PFSK-1 (cell line): Measurements from ENCODE around the gene NAV2.

ENCODE experiments used
- FOXP2 ChIP-seq: optimal IDR thresholded peaks from 2 replicates; pipeline ENCODE3; 2011; ENCODE audit warnings: borderline replicate concordance, control low read depth, inconsistent platforms; ENCODE audit not compliant: insufficient read depth; ENCODE audit errors: extremely low read length, extremely low read depth
- POLR2AphosphoS5 ChIP-seq: IDR thresholded peaks from 2 replicates; pipeline ENCODE4 v1.6.1; 2012; ENCODE audit warnings: low read depth, mild to moderate bottlenecking, control low read depth, low read length, moderate library complexity
- SIN3A ChIP-seq: IDR thresholded peaks from 2 replicates; pipeline ENCODE4 v1.6.1; 2012; ENCODE audit warnings: mild to moderate bottlenecking, low read length, moderate library complexity, borderline replicate concordance; ENCODE audit not compliant: insufficient read depth
- TAF1 ChIP-seq: IDR thresholded peaks from 2 replicates; pipeline ENCODE4 v1.6.1; 2012; ENCODE audit warnings: low read length, control low read depth, borderline replicate concordance; ENCODE audit not compliant: insufficient read depth
- TF ChIP-seq, protein P1 (sequence below), 2 experiments: IDR thresholded peaks; 2 replicates each; pipeline versions ENCODE4 v1.6.1 to v1.8.0; 2011 to 2012; ENCODE audit warnings: low read depth in 2 of 2, low read length in 2 of 2, control low read depth in 1 of 2, inconsistent platforms in 1 of 2, mild to moderate bottlenecking in 1 of 2, moderate library complexity in 1 of 2; ENCODE audit not compliant: insufficient read depth in 1 of 2

Gene NAV2

DNA sequence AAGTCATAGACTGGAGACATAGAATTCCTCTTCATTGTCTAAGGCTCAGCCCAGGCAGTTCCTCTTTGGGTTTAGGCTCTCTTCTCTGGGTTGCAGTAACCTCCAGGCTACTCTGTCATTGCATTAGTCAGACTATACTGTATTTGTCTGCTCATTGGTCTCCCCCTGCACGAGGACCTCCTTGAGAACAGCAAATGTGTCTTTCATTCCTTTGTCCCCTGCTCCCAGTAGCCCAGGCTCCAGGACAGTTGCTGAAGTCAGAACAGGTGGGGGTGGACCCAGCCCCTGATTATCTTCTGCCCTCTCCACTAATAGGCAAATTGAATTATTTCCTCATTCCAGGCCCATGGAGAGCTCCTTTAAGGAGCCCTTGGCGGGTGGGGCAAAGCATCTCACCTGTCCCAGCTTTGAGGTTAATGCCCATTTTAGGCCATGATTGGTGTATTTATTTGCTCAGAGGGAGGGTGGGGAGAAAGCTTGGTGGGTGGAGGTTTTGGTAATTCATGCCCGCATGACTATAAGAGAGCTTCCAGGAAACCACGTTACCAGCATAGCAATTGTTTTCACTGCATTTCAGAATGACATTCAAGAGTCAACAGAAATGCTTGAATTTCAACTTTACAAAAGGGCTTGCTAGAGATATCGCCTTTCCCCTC is 40.9 kb downstream of the NAV2 start:
- TF ChIP-seq SIN3A (no peak), POLR2AphosphoS5 (no peak), TAF1 (no peak), FOXP2 (no peak)
- TF ChIP-seq, protein P1, sequence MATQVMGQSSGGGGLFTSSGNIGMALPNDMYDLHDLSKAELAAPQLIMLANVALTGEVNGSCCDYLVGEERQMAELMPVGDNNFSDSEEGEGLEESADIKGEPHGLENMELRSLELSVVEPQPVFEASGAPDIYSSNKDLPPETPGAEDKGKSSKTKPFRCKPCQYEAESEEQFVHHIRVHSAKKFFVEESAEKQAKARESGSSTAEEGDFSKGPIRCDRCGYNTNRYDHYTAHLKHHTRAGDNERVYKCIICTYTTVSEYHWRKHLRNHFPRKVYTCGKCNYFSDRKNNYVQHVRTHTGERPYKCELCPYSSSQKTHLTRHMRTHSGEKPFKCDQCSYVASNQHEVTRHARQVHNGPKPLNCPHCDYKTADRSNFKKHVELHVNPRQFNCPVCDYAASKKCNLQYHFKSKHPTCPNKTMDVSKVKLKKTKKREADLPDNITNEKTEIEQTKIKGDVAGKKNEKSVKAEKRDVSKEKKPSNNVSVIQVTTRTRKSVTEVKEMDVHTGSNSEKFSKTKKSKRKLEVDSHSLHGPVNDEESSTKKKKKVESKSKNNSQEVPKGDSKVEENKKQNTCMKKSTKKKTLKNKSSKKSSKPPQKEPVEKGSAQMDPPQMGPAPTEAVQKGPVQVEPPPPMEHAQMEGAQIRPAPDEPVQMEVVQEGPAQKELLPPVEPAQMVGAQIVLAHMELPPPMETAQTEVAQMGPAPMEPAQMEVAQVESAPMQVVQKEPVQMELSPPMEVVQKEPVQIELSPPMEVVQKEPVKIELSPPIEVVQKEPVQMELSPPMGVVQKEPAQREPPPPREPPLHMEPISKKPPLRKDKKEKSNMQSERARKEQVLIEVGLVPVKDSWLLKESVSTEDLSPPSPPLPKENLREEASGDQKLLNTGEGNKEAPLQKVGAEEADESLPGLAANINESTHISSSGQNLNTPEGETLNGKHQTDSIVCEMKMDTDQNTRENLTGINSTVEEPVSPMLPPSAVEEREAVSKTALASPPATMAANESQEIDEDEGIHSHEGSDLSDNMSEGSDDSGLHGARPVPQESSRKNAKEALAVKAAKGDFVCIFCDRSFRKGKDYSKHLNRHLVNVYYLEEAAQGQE (IDR thresholded peaks at IDR 0.05; ENCODE audit: insufficient read depth in 1 of 2, low read depth in 2 of 2, low read length in 2 of 2), result no peak

DNA sequence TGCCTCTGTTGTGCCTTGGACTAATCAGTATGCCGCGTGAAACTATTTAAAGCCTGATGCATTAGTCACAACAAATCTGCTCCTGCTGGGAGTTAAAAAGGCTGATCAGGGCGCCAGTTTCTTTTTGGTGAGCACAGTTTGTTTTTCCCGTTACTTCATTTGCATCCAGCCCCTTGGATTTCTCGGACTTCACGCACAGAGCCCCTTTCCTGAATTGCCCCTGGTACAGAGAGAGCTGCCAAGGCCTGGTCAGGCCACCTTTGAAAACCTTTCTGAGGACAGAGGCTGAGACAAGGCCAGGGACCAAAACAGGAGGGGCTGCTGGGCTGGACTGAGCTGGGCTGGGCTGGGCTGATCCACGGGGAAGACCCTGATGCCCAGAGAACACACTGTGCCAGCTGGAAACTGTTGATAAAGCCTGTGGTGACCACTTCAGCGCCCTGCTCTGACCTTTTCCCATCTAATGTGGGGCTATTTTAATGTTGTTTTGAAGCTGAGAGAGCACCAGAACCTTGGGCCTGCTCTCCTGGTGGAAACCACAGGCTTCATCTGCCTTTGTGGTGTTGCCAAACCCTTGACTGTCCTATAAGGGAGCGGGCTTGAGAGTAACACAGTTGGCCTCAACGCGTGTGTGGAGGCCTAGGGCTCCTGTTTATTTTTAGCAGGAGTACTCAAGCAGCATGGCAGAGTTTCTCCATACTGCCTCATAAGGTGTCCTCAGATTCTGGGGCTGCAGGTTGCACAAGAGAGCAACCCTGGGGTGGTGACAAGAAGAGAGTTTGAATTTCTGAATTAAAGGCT is 44.2 kb downstream of the NAV2 start:
- TF ChIP-seq TAF1 (no peak), POLR2AphosphoS5 (no peak), FOXP2 (no peak), SIN3A (no peak)
- TF ChIP-seq, protein P1 (IDR thresholded peaks at IDR 0.05; ENCODE audit: insufficient read depth in 1 of 2, low read depth in 2 of 2, low read length in 2 of 2), result no peak

DNA sequence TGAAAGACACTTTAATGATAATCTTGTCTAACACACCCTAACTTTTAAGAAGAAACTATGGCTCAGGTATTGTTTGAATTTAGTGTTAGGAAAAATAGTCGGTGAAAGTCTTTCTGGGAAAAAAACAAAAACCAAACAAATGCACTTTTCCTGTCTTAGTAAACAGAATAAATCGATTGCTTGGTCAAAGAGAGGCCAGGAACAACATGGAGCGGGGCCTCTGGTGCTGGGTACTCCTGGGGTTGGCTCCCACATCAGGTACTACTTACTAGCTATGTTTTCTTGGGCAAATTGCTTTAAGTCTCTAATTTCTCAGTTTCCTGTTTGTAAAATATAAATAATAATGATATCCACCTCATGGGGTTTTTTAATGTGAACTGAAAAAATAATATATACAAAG is 46.8 kb downstream of the NAV2 start:
- TF ChIP-seq FOXP2 (no peak), TAF1 (no peak)

DNA sequence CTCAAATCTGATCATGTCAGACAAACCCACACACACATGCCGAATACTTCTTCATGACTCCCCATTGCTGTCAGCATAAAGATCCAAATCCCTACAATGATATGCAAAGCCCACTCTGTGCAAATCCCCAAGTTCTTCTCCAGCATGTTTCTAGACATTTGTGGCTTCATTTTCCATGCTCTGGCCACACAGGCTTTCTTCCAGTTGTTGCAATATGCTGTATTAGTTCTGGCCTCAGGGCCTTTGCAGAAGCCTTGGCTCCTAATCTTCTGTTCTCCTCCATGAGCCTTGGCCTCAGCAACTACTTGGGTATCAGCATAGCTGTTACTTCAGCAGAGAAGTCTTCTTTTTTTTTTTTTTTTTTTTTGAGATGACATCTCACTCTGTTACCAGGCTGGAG is 49.6 kb downstream of the NAV2 start:
- TF ChIP-seq SIN3A, result no peak
- TF ChIP-seq TAF1, result no peak
- no peak for TF ChIP-seq FOXP2
- TF ChIP-seq POLR2AphosphoS5, result no peak
- TF ChIP-seq, protein P1 (IDR thresholded peaks at IDR 0.05; ENCODE audit: insufficient read depth in 1 of 2, low read depth in 2 of 2, low read length in 2 of 2), result no peak

DNA sequence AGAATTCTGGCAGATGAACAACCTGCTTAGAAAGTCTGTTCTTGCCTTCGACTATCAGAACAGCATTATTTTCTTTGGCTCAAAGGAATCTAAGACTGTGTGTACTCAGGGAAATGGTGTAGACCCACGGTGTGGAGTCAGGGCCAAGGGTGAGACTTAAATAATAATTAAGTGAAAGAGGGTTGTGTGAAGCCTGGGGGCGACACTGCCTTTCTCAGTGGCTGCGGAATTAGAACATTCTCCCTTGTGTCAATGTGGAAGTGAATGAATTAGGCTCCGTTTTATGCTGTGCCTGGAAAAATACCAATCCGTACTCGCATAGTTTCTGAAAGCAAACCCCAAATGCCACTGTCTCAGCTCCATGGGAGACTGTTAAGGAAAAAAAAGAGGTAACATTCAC is 50.7 kb downstream of the NAV2 start:
- TF ChIP-seq FOXP2 (no peak), POLR2AphosphoS5 (no peak), SIN3A (no peak), TAF1 (no peak)
- TF ChIP-seq, protein P1 (IDR thresholded peaks at IDR 0.05; ENCODE audit: insufficient read depth in 1 of 2, low read depth in 2 of 2, low read length in 2 of 2), result no peak
